ENCODE results near the gene OR10H3.
"Not testable (repeated sequence)": the region's sequence is repeated elsewhere in the genome, so short reads cannot be mapped to it uniquely, and the experiment has no call there.

The OR10H3 gene, protein sequence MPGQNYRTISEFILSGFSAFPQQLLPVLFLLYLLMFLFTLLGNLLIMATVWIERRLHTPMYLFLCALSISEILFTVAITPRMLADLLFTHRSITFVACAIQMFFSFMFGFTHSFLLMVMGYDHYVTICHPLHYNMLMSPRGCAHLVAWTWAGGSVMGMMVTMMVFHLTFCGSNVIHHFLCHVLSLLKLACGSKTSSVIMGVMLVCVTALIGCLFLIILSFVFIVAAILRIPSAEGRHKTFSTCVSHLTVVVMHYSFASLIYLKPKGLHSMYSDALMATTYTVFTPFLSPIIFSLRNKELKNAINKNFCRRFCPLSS

DNA sequence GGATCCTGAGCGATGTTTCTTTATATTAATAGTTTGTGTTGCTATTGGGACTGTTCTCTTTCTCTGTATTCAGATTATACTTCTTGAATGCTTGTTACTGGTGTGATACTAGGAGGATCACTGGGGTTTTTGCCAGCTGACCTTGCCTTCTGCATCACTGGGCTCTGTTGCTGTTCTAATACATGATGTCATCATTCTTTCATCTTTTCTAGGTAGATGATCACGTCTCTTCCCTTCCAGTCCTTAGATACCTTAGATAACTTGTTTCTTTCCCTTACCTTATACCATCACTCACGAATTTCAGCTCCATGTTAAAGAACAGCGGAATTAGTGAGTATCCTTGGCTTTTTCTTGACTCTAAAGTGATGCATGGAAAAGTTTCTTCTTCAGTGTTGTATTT is at the start of gene OR10H3:
Gene OR10H3, plus strand, starts transcription at position 264 of the 400 bp plus-strand sequence. CDS start 3,408 bp downstream, outside the sequence.
- DNase-seq, result no peak

DNA sequence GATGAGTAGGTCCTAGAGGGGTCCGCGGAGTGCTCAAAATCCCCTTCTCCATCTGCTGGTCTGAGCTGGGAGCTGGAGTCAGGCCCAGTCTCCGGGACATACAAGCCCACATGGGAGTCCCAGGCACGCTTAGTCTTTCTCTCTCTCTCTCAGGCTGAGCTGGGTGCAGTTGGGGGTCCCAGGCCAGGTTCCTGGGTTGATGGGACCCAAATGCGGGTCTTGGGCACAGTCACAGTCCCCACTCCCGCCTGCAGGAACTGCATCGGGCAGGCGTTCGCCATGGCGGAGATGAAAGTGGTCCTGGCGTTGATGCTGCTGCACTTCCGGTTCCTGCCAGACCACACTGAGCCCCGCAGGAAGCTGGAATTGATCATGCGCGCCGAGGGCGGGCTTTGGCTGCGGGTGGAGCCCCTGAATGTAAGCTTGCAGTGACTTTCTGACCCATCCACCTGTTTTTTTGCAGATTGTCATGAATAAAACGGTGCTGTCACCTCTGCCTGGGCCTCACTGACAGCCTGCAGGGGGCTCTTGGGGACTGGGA is 41.1 kb upstream of the OR10H3 start:
- DNase-seq, result no peak

GRCh38 chr19:15701757-15702533 is 35.8 kb upstream of the OR10H3 start:
- DNase-seq, result peak; percentile 36

DNA sequence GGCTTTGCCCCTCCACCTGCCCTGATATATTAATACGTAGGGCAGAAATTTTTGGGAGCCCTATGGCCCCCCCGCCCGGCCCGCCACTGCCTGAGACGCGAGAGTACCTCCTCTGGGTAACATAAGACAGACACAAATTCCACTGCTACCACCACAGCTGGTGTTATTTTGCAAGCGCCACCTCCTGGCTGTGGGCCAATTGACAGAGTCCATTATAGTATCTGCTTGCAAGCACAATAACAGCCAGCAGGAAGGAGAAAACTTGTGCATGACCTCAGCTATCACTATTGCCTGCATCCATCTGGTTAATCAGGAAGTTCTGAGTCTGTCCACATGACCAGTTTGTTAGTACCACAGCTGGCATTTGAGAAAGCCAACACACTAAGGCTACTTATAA is 35.3 kb upstream of the OR10H3 start:
- peak; percentile 78 for DNase-seq

- DNase-seq, result no peak
Measured at GRCh38 chr19:15714638-15715037, 23.1 kb upstream of the OR10H3 start.

DNA sequence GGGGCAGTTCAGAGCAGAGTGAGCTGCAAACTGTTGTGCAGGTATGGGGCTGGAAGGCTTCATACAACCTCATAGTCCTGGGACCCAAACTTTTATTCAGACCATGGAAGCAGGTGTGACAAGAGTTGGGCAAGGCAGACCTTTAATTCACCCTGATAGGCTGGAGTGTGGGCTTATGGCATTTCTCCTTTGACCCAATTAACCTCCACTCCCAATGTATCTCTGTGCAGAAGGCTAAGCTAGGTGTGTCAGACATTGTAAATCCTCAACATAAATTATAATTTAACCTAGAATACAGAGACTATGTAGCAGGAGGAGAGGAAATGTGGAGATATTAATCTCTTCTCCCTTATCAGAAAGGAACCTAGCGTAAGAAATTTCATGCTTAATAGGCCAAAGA is 22.1 kb upstream of the OR10H3 start:
- no peak for DNase-seq

DNA sequence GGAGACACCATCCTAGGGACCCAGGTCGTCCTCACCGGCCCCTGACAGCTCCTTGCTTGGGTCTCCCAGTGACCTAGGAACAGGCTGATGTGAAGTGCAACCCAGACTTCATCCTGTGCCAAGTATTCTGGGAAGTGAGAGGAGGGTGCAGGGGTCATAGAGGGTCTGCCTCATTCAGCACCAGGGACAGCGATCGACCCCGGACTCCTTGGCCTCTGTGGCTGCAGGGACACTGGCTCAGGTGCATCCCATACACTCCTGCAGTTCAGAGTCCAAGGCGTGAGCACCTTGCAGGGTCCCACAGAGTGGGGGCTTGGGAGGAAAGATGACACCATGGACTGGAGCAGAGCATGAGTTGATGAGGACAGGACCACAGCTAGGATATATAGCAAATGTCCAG is 20.0 kb upstream of the OR10H3 start:
- DNase-seq, result no peak

DNA sequence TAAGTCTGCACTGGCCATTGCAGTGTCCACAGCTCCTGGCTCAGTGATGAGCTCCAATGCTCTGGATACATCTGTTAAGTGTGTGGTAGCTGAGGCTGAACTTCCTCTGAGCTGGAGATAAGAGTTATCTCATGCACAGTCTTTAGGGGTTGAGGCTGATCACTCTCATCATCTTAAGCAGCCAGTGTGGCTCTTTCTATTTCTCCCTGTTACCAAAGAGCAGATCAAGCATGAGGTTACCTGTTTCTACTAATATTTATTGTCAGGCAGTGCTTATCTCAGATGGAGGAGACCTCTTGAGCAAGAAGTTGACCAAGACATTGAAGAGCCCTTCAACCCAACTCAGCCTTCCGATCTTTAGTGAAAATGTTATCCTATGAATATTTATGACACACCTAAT is 16.5 kb upstream of the OR10H3 start:
- DNase-seq, result no peak

GRCh38 chr19:15722956-15723355 is 14.8 kb upstream of the OR10H3 start:
- DNase-seq, result no peak

GRCh38 chr19:15727724-15728123 is 10.1 kb upstream of the OR10H3 start, which contains the start of gene OR10H2:
Gene OR10H2, plus strand, starts transcription at chr19:15728024. Its CDS starts 20 bp downstream, at chr19:15728044.
- DNase-seq, result no peak

GRCh38 chr19:15730538-15730937 is 7.2 kb upstream of the OR10H3 start:
- DNase-seq, result no peak

GRCh38 chr19:15732388-15732787 is 5.4 kb upstream of the OR10H3 start:
- DNase-seq, result no peak

GRCh38 chr19:15733895-15734294 is 3.9 kb upstream of the OR10H3 start:
- no peak for DNase-seq

DNA sequence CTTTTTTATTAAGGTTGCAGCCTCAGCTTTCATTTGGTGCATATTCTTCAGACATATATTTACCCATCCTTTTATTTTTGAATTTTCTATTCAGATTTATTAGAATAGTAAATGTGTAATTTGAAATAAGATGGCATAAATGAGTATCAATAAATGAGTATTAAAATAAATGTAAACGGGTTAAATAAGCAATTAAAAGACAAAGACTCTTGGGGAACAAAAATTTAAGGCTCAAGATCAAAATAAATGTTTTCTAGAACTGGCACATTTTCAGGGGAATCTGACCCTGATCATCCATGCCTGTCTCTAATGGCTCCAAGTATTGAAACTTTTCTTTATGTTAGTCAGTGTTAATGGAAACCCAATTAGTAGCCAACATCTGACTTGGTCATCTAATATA is 3.0 kb downstream of the OR10H3 start:
- no peak for DNase-seq

- DNase-seq, result no peak
Measured at GRCh38 chr19:15748239-15748638, 10.5 kb downstream of the OR10H3 start.

DNA sequence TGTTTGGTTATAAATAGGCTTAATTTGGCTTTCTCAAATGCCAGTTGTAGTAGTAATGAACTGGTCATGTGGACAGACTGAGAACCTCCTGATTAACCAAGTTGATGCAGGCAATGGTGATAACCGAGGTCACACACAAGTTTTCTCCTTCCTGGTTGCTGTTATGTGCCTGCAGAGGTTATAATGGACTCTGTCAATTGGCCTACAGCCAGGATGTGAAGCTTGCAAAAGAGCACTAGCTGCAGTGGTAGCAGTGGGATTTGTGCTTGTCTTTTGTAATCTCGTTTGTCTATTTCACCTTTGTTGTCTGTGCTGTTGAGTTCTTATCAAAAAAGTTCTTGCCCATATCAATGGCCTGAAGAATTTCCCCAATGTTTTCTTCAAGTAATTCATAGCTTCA is 20.6 kb downstream of the OR10H3 start:
- no peak for DNase-seq

DNA sequence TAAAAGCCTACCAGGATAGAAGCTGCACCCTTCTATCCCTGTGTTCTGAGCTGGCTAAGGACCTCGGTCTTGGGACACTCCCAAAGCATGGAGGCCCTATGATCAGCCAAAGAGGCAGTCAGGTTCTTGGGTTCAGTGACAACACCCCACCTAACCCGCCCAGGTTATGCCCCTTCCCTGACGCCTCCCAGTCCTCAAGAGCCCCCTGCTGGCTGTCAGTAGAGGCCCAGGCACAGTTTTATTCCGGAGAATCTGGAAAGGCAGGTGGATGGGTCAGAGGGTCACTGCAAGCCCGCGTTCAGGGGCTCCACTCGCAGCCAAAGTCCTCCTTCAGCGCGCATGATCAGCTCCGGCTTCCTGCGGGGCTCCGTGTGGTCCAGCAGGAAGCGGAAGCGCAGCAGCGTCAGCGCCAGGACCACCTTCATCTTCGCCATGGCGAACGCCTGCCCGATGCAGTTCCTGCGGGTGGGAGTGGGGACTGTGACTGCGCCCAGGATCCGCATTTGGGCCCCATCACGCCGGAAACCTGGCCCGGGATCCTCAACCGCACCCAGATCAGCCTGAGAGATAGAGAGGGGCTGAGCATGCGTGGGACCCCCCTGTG is 22.3 kb downstream of the OR10H3 start:
- no peak for DNase-seq

DNA sequence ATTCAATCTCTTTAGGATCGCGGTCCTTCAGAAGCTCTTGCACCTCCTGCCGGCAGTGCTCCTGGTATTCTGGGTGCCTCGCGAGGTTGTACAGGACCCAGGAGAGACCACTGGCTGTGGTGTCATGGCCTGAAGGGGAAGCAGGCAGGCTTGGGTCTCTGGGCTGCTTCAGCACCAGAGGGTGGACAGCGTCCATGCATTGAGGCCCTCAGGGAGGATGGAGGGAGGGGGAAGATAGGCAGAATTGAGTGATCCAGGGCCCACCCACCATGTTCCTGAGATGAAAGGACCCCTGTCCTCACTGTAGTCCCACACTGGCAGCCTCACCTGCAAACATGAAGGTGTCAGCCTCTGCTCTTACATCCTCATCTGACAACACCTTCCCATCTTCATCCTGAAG is 31.8 kb downstream of the OR10H3 start:
- no peak for DNase-seq

DNA sequence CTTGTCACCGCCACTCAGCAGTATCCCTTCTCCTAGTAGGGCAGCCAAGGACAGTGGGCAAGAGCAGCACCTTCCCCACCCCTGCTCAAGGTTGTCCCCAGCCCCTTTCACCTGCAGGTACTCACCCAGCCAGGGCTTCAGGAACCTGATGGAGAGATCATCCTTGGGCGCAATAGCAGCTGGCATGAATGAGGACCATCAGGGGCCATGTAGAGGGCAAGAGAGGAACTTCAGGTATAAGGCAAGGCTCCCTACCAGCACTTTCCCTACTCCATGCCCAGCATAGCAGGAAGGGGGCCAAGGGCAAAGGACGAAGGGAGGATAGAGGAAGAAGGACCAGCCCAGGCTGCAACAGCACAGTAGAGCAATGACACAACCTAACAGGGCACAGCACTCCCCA is 36.4 kb downstream of the OR10H3 start:
- not testable (repeated sequence) for DNase-seq

DNA sequence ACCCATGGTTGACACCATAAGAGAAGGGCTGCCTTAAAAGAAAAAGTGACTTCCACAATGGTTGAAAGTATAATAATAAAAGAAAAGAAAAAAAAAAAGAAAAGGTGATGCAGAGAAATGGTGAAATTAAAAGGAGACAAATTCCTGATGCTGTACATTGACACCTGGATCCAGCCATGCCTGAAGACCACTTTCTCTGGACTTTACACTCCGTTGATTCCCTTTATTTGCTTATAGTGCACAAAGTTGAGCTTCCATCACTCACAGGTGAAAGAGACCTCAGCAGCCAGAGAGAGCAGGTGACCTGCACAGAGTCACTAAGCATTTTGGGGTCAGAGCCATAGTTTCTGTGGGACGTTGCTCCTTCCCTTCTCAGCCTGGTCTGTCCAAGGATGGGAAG is 37.5 kb downstream of the OR10H3 start:
- no peak for DNase-seq

DNA sequence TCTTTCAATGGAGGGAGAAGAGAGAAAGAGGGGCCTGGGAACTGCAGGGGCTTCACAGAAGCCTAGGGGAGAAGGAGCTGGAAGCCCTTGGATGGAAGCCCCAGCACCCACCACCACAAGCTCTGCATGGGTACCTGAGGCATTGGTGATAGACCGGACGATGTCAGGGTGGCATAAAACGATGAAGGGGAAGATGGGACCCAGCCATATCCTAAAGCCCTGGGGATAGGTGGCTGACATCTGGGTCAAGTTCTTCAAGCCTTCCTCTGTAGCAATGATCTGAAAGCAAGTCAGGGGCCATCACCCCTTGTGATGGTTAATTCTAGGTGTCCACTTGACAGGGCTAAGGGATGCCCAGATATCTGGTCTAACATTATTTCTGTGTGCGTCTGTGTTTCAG is 38.5 kb downstream of the OR10H3 start:
- DNase-seq, result no peak

DNA sequence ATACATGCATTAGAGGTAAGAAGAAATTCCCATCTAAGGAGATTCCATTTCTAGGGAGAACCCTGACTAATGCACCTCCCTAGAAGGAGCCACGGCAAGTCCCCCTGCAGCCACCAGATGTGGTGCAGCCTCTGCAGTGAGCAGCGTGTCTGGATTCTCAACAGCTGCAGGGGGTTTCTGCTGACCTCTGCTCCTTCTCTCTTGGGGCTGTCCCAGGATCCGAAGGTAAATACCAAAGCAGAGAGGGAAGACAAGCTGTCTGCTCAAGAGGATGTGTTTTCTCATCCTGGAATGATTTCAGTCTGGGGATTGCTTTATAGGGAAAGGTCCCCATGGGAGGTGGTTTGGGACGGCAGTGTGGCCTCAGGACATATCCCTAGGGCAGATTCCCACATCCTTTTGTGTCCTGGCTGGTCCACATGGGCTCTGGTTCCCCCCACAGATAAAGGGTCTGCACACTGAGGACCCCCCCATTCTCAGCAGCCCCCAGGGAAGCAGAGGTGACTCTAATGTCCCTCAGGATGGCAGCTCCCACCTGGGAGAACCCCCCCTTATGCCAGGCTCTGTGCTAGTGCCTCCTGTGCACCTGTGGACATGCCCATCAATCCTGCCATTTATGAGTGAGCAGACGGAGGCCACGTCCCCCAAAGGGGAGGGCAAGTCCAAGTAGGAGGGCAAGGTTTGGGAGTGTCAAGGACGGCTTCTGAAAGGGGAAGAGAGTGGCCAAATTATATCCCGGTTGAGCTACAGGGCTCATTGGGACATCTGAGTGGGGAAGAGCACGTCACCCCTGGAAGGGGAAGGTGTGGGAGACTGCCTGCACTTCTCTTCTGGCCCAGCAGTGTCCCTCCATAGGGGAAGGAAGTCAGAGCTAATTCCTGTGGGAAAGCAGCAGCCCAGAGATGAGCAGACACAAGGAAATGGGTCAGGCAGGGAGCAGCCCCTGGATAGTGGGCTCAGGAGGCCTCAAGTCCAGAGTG is 39.5 kb downstream of the OR10H3 start:
- DNase-seq, result no peak

Measured in left hindlimb (tissue), 1 donor.